Neural cell (in vitro differentiated cells): Measurements from ENCODE around the gene IBTK. TPM values are rescaled to one million over a fixed set of nuclear protein-coding genes. Genes with fewer than 3 reads are reported as not detected.

Source experiments
- H2AFZ ChIP-seq: fragments of 200-600, 300-800 bp; sonication (generic), shearing (Covaris generic); 2 replicates; pipeline ENCODE4 v1.6.0; 2014; ENCODE audit warnings: low read depth, mild to moderate bottlenecking, antibody characterized with exemption, low read length, moderate library complexity
- H3F3A ChIP-seq: fragments of 200-600 bp; shearing (Covaris generic); 2 replicates; pipeline ENCODE4 v1.6.1; 2016; ENCODE audit warnings: mild to moderate bottlenecking, moderate library complexity, mixed read lengths, antibody characterized with exemption, low read length; ENCODE audit not compliant: insufficient read depth, poor library complexity, severe bottlenecking
- H3K27ac ChIP-seq: fragments of 200-600, 300-800 bp; sonication (generic), shearing (Covaris generic); 2 replicates; pipeline ENCODE4 v1.5.1; 2014; ENCODE audit warnings: mild to moderate bottlenecking, low read length, moderate library complexity
- H3K27me3 ChIP-seq: fragments of 300-800, 200-600 bp; sonication (generic), shearing (Covaris generic); 2 replicates; pipeline ENCODE4 v1.6.0; 2014; ENCODE audit warnings: mild to moderate bottlenecking, low read depth, low read length, moderate library complexity; ENCODE audit not compliant: insufficient read depth
- H3K36me3 ChIP-seq: fragments of 300-800, 200-600 bp; sonication (generic), shearing (Covaris generic); 2 replicates; pipeline ENCODE4 v1.5.1; 2014; ENCODE audit warnings: mild to moderate bottlenecking, antibody characterized with exemption, low read length, moderate library complexity; ENCODE audit not compliant: insufficient read depth
- H3K4me2 ChIP-seq: fragments of 300-800, 200-600 bp; sonication (generic), shearing (Covaris generic); 2 replicates; pipeline ENCODE4 v1.6.0; 2014; ENCODE audit warnings: mild to moderate bottlenecking, low read length
- H3K4me3 ChIP-seq: fragments of 300-800, 200-600 bp; sonication (generic), shearing (Covaris generic); 2 replicates; pipeline ENCODE4 v1.5.1; 2014; ENCODE audit warnings: mild to moderate bottlenecking, low read length, moderate library complexity
- H3K79me2 ChIP-seq: fragments of 200-600 bp; shearing (Covaris generic); replicated peaks from 2 replicates; pipeline ENCODE4 v1.6.0; 2014; ENCODE audit warnings: mild to moderate bottlenecking, low read length, moderate library complexity; ENCODE audit not compliant: insufficient read depth
- H3K9ac ChIP-seq: fragments of 300-800, 200-600 bp; sonication (generic), shearing (Covaris generic); 2 replicates; pipeline ENCODE4 v1.6.1; 2016; ENCODE audit warnings: mild to moderate bottlenecking, low read length, mixed read lengths
- H3K9me2 ChIP-seq: fragments of 200-600 bp; shearing (Covaris generic); 2 replicates; pipeline ENCODE4 v1.6.1; 2016; ENCODE audit warnings: mild to moderate bottlenecking, low read length, mixed read lengths; ENCODE audit not compliant: insufficient read depth
- H3K9me3 ChIP-seq: fragments of 200-600, 300-800 bp; sonication (generic), shearing (Covaris generic); 2 replicates; pipeline ENCODE4 v1.6.1; 2016; ENCODE audit warnings: mild to moderate bottlenecking, mixed run types, low read length, moderate library complexity, mixed read lengths
- H4K20me1 ChIP-seq: fragments of 200-600 bp; shearing (Covaris generic); 2 replicates; pipeline ENCODE4 v1.6.1; 2016; ENCODE audit warnings: mild to moderate bottlenecking, mixed run types; ENCODE audit not compliant: insufficient read depth
- EP300 ChIP-seq: fragments of 450-650 bp; conservative IDR thresholded peaks from 2 replicates; pipeline ENCODE4 v1.6.1; 2014; ENCODE audit warnings: antibody characterized with exemption, mild to moderate bottlenecking, moderate library complexity; ENCODE audit not compliant: poor library complexity, severe bottlenecking
- EZH2 ChIP-seq: fragments of 200-600, 300-800 bp; shearing (Covaris generic), sonication (generic); IDR thresholded peaks from 2 replicates; pipeline ENCODE4 v1.6.1; 2014; ENCODE audit warnings: antibody characterized with exemption, low read length, borderline replicate concordance, mild to moderate bottlenecking; ENCODE audit not compliant: insufficient read depth, poor library complexity, severe bottlenecking
- MXI1 ChIP-seq: fragments of 450-650 bp; conservative IDR thresholded peaks from 2 replicates; pipeline ENCODE4 v1.6.1; 2014; ENCODE audit warnings: antibody characterized with exemption, mild to moderate bottlenecking; ENCODE audit not compliant: poor library complexity, severe bottlenecking
- POLR2AphosphoS5 ChIP-seq: IDR thresholded peaks from 2 replicates; pipeline ENCODE4 v1.6.1; 2012
- RAD21 ChIP-seq: fragments of 450-650 bp; conservative IDR thresholded peaks from 2 replicates; pipeline ENCODE4 v1.6.1; 2014; ENCODE audit warnings: antibody characterized with exemption, mild to moderate bottlenecking, moderate library complexity
- SMC3 ChIP-seq: fragments of 450-650 bp; conservative IDR thresholded peaks from 2 replicates; pipeline ENCODE4 v1.6.1; 2014; ENCODE audit warnings: antibody characterized with exemption, mild to moderate bottlenecking, moderate library complexity; ENCODE audit not compliant: poor library complexity
- TAF1 ChIP-seq: IDR thresholded peaks from 2 replicates; pipeline ENCODE4 v1.6.1; 2012; ENCODE audit warnings: low read depth
- polyA plus RNA-seq: library from polyadenylated mRNA; depleted of rRNA; stranded (reverse); fragments of >200 nt; gene quantifications from 2 replicates; pipeline ENCODE4 v1.2.3, GENCODE V29; 2014
- TF ChIP-seq, protein P1 (sequence below): fragments of 450-650 bp; IDR thresholded peaks from 2 replicates; pipeline ENCODE4 v1.5.1; 2014; ENCODE audit warnings: antibody characterized with exemption, mild to moderate bottlenecking, moderate library complexity; ENCODE audit not compliant: poor library complexity, severe bottlenecking
- TF ChIP-seq, protein P2 (sequence below): IDR thresholded peaks from 2 replicates; pipeline ENCODE4 v1.6.1; 2012; ENCODE audit warnings: borderline replicate concordance

IBTK gene
- polyA plus RNA-seq, 1 donor from 2014 or later, result 64.6 TPM

DNA sequence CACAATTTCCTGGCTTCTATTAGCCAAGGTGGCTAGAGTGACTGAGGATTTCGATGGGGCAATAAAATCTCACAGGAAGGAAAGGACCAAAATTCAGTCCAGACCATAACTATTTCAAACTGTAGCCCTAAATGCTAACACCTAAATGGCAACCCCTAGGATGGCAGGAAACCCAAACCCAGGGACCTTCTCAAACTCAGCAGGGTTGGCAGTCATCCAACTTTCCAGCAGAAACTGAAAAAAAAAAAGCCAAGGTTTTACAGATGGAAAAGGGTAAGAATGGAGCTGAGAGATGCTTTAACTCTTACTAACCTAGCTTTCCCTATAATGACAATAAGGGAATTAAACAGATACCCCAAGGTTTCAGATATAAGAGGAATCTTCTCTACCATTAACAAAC lies 10.5 kb downstream of the IBTK start:
- no peaks in the 10 kb centered on the region for H3K27me3 ChIP-seq
- H4K20me1 ChIP-seq, result no peaks in the 10 kb centered on the region
- no peak overlapping the region for H3K4me2 ChIP-seq
- H3K9me2 ChIP-seq, result no peaks in the 10 kb centered on the region
- H3K79me2 ChIP-seq, result peaks cover 12% of the 10 kb centered on the region
- H3K36me3 ChIP-seq, result no peaks in the 10 kb centered on the region
- no peaks in the 10 kb centered on the region for H3F3A ChIP-seq
- H3K4me3 ChIP-seq, result no peak overlapping the region
- H3K9me3 ChIP-seq, result no peaks in the 10 kb centered on the region
- no peak overlapping the region for H3K9ac ChIP-seq
- no peak overlapping the region for H2AFZ ChIP-seq
- TF ChIP-seq SMC3, result no peak
- no peak for TF ChIP-seq RAD21
- no peak for TF ChIP-seq EZH2
- TF ChIP-seq MXI1, result no peak
- no peak for TF ChIP-seq EP300
- TF ChIP-seq TAF1, result no peak
- TF ChIP-seq, protein P1, sequence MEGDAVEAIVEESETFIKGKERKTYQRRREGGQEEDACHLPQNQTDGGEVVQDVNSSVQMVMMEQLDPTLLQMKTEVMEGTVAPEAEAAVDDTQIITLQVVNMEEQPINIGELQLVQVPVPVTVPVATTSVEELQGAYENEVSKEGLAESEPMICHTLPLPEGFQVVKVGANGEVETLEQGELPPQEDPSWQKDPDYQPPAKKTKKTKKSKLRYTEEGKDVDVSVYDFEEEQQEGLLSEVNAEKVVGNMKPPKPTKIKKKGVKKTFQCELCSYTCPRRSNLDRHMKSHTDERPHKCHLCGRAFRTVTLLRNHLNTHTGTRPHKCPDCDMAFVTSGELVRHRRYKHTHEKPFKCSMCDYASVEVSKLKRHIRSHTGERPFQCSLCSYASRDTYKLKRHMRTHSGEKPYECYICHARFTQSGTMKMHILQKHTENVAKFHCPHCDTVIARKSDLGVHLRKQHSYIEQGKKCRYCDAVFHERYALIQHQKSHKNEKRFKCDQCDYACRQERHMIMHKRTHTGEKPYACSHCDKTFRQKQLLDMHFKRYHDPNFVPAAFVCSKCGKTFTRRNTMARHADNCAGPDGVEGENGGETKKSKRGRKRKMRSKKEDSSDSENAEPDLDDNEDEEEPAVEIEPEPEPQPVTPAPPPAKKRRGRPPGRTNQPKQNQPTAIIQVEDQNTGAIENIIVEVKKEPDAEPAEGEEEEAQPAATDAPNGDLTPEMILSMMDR, result no peak
- TF ChIP-seq, protein P2, sequence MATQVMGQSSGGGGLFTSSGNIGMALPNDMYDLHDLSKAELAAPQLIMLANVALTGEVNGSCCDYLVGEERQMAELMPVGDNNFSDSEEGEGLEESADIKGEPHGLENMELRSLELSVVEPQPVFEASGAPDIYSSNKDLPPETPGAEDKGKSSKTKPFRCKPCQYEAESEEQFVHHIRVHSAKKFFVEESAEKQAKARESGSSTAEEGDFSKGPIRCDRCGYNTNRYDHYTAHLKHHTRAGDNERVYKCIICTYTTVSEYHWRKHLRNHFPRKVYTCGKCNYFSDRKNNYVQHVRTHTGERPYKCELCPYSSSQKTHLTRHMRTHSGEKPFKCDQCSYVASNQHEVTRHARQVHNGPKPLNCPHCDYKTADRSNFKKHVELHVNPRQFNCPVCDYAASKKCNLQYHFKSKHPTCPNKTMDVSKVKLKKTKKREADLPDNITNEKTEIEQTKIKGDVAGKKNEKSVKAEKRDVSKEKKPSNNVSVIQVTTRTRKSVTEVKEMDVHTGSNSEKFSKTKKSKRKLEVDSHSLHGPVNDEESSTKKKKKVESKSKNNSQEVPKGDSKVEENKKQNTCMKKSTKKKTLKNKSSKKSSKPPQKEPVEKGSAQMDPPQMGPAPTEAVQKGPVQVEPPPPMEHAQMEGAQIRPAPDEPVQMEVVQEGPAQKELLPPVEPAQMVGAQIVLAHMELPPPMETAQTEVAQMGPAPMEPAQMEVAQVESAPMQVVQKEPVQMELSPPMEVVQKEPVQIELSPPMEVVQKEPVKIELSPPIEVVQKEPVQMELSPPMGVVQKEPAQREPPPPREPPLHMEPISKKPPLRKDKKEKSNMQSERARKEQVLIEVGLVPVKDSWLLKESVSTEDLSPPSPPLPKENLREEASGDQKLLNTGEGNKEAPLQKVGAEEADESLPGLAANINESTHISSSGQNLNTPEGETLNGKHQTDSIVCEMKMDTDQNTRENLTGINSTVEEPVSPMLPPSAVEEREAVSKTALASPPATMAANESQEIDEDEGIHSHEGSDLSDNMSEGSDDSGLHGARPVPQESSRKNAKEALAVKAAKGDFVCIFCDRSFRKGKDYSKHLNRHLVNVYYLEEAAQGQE, result no peak
- no peak for TF ChIP-seq POLR2AphosphoS5
- H3K27ac ChIP-seq, result no peak overlapping the region

DNA sequence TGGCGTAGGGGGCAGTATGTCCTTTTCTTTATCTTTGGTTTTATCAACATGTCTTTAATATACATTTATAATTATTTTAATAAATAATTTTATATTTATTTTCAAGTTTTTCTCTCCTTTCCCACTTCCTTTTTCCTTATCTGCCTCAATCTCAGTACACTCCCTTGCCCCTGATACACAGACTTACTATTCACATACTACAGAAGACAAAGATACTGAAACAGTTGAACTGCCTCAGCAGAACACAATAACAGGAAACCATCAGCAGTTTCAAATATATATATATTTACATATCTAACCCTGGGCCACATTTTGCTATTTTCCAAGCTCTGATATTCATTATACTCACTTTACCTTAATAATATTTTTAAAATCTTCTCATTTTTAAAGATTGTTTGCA lies 19.8 kb downstream of the IBTK start:
- no peaks in the 10 kb centered on the region for H3K36me3 ChIP-seq
- H3K27me3 ChIP-seq, result no peaks in the 10 kb centered on the region
- no peak overlapping the region for H3K4me3 ChIP-seq
- H2AFZ ChIP-seq, result no peak overlapping the region
- no peak for TF ChIP-seq MXI1
- TF ChIP-seq, protein P1, result no peak
- no peak for TF ChIP-seq TAF1
- TF ChIP-seq EP300, result no peak
- no peaks in the 10 kb centered on the region for H4K20me1 ChIP-seq
- no peak overlapping the region for H3K4me2 ChIP-seq
- H3K27ac ChIP-seq, result no peak overlapping the region
- H3K79me2 ChIP-seq, result no peaks in the 10 kb centered on the region
- H3K9me2 ChIP-seq, result no peaks in the 10 kb centered on the region
- no peaks in the 10 kb centered on the region for H3F3A ChIP-seq
- H3K9ac ChIP-seq, result no peak overlapping the region
- no peaks in the 10 kb centered on the region for H3K9me3 ChIP-seq
